HG03565 (cell line): ENCODE measurements around the gene TAS1R1.
A peak's percentile ranks its signal among the peaks of the same experiment; 100 is the strongest.
"Not testable (repeated sequence)": the region's sequence is repeated elsewhere in the genome, so short reads cannot be mapped to it uniquely, and the experiment has no call there.

ENCODE experiments used
- ATAC-seq: cut with Tn5 transposase; IDR thresholded peaks from one replicate; pipeline ENCODE4 v1.9.1; 2021; ENCODE audit warnings: mild to moderate bottlenecking, moderate library complexity; ENCODE audit not compliant: unreplicated experiment

TAS1R1 gene

GRCh38 chr1:6588128-6588892 lies 33.2 kb downstream of the TAS1R1 start:
- ATAC-seq, result no peak

- no peak for ATAC-seq
These were observed 33.9 kb downstream of the TAS1R1 start for GRCh38 chr1:6588893-6589520.

GRCh38 chr1:6590046-6590445 lies 34.9 kb downstream of the TAS1R1 start:
- ATAC-seq, result no peak

GRCh38 chr1:6591222-6591621 lies 36.1 kb downstream of the TAS1R1 start:
- no peak for ATAC-seq

- no peak for ATAC-seq
These were observed 36.5 kb downstream of the TAS1R1 start for GRCh38 chr1:6591644-6592043.

GRCh38 chr1:6592441-6592840 lies 37.3 kb downstream of the TAS1R1 start:
- ATAC-seq, result no peak

- no peak for ATAC-seq
These were observed 37.9 kb downstream of the TAS1R1 start for GRCh38 chr1:6592865-6593593.

GRCh38 chr1:6593810-6594209 lies 38.7 kb downstream of the TAS1R1 start:
- ATAC-seq, result no peak

GRCh38 chr1:6594977-6595740 lies 40.1 kb downstream of the TAS1R1 start:
- no peak for ATAC-seq

GRCh38 chr1:6596351-6596750 lies 41.2 kb downstream of the TAS1R1 start:
- ATAC-seq, result no peak

GRCh38 chr1:6596886-6597776 lies 42.0 kb downstream of the TAS1R1 start:
- ATAC-seq, result no peak

- ATAC-seq, result no peak
These were observed 42.6 kb downstream of the TAS1R1 start for GRCh38 chr1:6597777-6598131.

- no peak for ATAC-seq
These were observed 44.3 kb downstream of the TAS1R1 start for GRCh38 chr1:6599141-6599975.

- ATAC-seq, result not testable (repeated sequence)
These were observed 44.9 kb downstream of the TAS1R1 start for GRCh38 chr1:6599991-6600390.

GRCh38 chr1:6600410-6601048 lies 45.4 kb downstream of the TAS1R1 start:
- no peak for ATAC-seq

- peak; percentile 30 for ATAC-seq
These were observed 46.2 kb downstream of the TAS1R1 start for GRCh38 chr1:6601049-6601922.

GRCh38 chr1:6601923-6602668 lies 47.0 kb downstream of the TAS1R1 start:
- ATAC-seq, result peak; percentile 4
